Motor neuron (in vitro differentiated cells): ENCODE results near the gene JMJD4. TPM values are rescaled to one million over a fixed set of nuclear protein-coding genes. Genes with fewer than 3 reads are reported as not detected.
"Not testable (repeated sequence)": the region's sequence is repeated elsewhere in the genome, so short reads cannot be mapped to it uniquely, and the experiment has no call there.

ENCODE experiments used
- ATAC-seq, 8 experiments: fragments of 200-7000 bp; cut with Tn5 transposase; replicated peaks in 6 of 8; 2 replicates each; pipeline ENCODE4 v1.8.0; 2021; ENCODE audit warnings: mild to moderate bottlenecking in 8 of 8, moderate library complexity in 8 of 8
- H3K27ac ChIP-seq, 2 donors: fragments of 250-450 bp; sonication (Bioruptor Pico); 2 replicates each; pipeline ENCODE4 v1.9.0; 2021; ENCODE audit warnings: antibody characterized with exemption in 2 of 2, mild to moderate bottlenecking in 2 of 2, moderate library complexity in 1 of 2
- H3K4me1 ChIP-seq, 2 donors: fragments of 250-450 bp; sonication (Bioruptor Pico); replicated peaks in 1 of 2; 2 replicates each; pipeline ENCODE4 v1.6.1; 2021; ENCODE audit warnings: antibody characterized with exemption in 2 of 2, mild to moderate bottlenecking in 2 of 2, moderate library complexity in 1 of 2
- H3K4me3 ChIP-seq, 5 donors: fragments of 250-450 bp; sonication (Bioruptor Pico); 2 replicates each; pipeline ENCODE4 v1.9.0; 2021; ENCODE audit warnings: antibody characterized with exemption in 5 of 5, mild to moderate bottlenecking in 5 of 5, moderate library complexity in 4 of 5
- WGBS, 10 experiments: fragments of 450-650 bp; shearing (Covaris generic); methylation state at CpG; one replicate each; pipeline ENCODE4 v1.0.0; 2022; 5-methylcytosine and 5-hydroxymethylcytosine counted together
- in situ Hi-C, 9 experiments: fragments of 400-800 bp; cut with MboI; loops; one replicate each; pipeline ENCODE4 v1.15.0; 2021; ENCODE audit warnings: low sequenced_read_pairs in 9 of 9, low pct_unique_long_range_greater_than_20kb in 2 of 9; ENCODE audit not compliant: unreplicated experiment in 9 of 9
- total RNA-seq, 8 experiments: library from RNA; unstranded; fragments of 300-600 nt; gene quantifications; 2 replicates each; pipeline versions ENCODE4 v1.2.3 to v1.2.4, GENCODE V29; 2022

The JMJD4 gene
- total RNA-seq, 8 experiments from 2014 or later, result 16.8 to 27.5 (median 21.1) TPM

- 56 to 100% (median 81%) methylated on average over 1 to 6 of the region's 6 CpGs; no CpG with 5 or more reads in 2 of the 10 experiments for WGBS, 10 experiments
- in situ Hi-C loops, result loop anchor here in 1 of 9 experiments (25.0 kb wide), 1 partner anchor 240 kb away; no protein-coding TSS in a partner anchor
- Histone ChIP-seq H3K4me1 (peaks cover 20 to 28% of the 10 kb centered on the region in 2 donors), H3K4me3 (no peak overlapping the region), H3K27ac (no peak overlapping the region)
- no peak for ATAC-seq
These were observed 8.0 kb downstream of the JMJD4 start for GRCh38 chr1:227726924-227727599.

- no peak for ATAC-seq
- in situ Hi-C loops, result loop anchor here in 1 of 9 experiments (25.0 kb wide), 1 partner anchor 239 kb away; no protein-coding TSS in a partner anchor
- WGBS, 10 experiments, result 0 to 93% (median 40%) methylated on average over 1 to 3 of the region's 3 CpGs; no CpG with 5 or more reads in 3 of the 10 experiments
- Histone ChIP-seq H3K4me3 (no peak overlapping the region), H3K4me1 (peaks cover 20 to 28% of the 10 kb centered on the region in 2 donors), H3K27ac (no peak overlapping the region)
These were observed 8.8 kb downstream of the JMJD4 start for GRCh38 chr1:227726318-227726717.

GRCh38 chr1:227725046-227725445 lies 10.1 kb downstream of the JMJD4 start:
- peaks cover 15 to 22% of the 10 kb centered on the region in 2 donors for H3K4me1 ChIP-seq
- 5 to 79% (median 32%) methylated on average over 1 to 2 of the region's 2 CpGs; no CpG with 5 or more reads in 1 of the 10 experiments for WGBS, 10 experiments
- H3K27ac ChIP-seq, result no peak overlapping the region
- in situ Hi-C loops, result loop anchor here in 1 of 9 experiments (25.0 kb wide), 1 partner anchor 238 kb away; no protein-coding TSS in a partner anchor
- H3K4me3 ChIP-seq, result no peak overlapping the region
- no peak for ATAC-seq

- in situ Hi-C loops, result no loop called here
- Histone ChIP-seq H3K27ac (no peak overlapping the region), H3K4me1 (peaks cover 0 to 8% of the 10 kb centered on the region in 2 donors), H3K4me3 (no peak overlapping the region)
- no peak for ATAC-seq
- 44 to 91% (median 69%) methylated on average over 1 of the region's 1 CpG; no CpG with 5 or more reads in 2 of the 10 experiments for WGBS, 10 experiments
These were observed 11.6 kb downstream of the JMJD4 start for GRCh38 chr1:227723474-227723873.

GRCh38 chr1:227718932-227719331 lies 16.2 kb downstream of the JMJD4 start:
- Histone ChIP-seq H3K4me1 (no peaks in the 10 kb centered on the region), H3K27ac (no peak overlapping the region), H3K4me3 (no peak overlapping the region)
- in situ Hi-C loops, result no loop called here
- 0 to 81% (median 56%) methylated on average over 1 to 2 of the region's 2 CpGs; no CpG with 5 or more reads in 2 of the 10 experiments for WGBS, 10 experiments
- ATAC-seq, result no peak

GRCh38 chr1:227712648-227713047 lies 22.5 kb downstream of the JMJD4 start:
- H3K27ac ChIP-seq, result no peak overlapping the region
- no peaks in the 10 kb centered on the region for H3K4me1 ChIP-seq
- no peak for ATAC-seq
- H3K4me3 ChIP-seq, result no peak overlapping the region
- in situ Hi-C loops, result no loop called here

- H3K4me1 ChIP-seq, H3K27ac ChIP-seq, ATAC-seq, in situ Hi-C loops, H3K4me3 ChIP-seq: not testable (repeated sequence)
- no CpG with 5 or more reads among the region's 24 CpGs for WGBS, 10 experiments
These were observed 24.6 kb downstream of the JMJD4 start for GRCh38 chr1:227710474-227710873.

- Histone ChIP-seq H3K27ac (no peak overlapping the region), H3K4me1 (no peaks in the 10 kb centered on the region), H3K4me3 (no peak overlapping the region)
- in situ Hi-C loops, result no loop called here
- ATAC-seq, result no peak
- 0 to 86% (median 50%) methylated on average over 1 of the region's 1 CpG; no CpG with 5 or more reads in 3 of the 10 experiments for WGBS, 10 experiments
These were observed 25.7 kb downstream of the JMJD4 start for GRCh38 chr1:227709451-227709850.

- no peak overlapping the region for H3K27ac ChIP-seq
- WGBS, 10 experiments, result 0 to 81% (median 36%) methylated on average over 1 of the region's 1 CpG; no CpG with 5 or more reads in 1 of the 10 experiments
- H3K4me3 ChIP-seq, result no peak overlapping the region
- H3K4me1 ChIP-seq, result no peaks in the 10 kb centered on the region
- ATAC-seq, result peak in 2 of 8 experiments; percentile 34 to 53
- in situ Hi-C loops, result no loop called here
These were observed 27.3 kb downstream of the JMJD4 start for GRCh38 chr1:227707846-227708245.

GRCh38 chr1:227701631-227702030 lies 33.5 kb downstream of the JMJD4 start:
- H3K27ac ChIP-seq, in situ Hi-C loops, ATAC-seq, H3K4me3 ChIP-seq, H3K4me1 ChIP-seq: not testable (repeated sequence)
- WGBS, 10 experiments, result 0 to 87% (median 33%) methylated on average over 1 of the region's 1 CpG; no CpG with 5 or more reads in 3 of the 10 experiments

- no peak for ATAC-seq
- in situ Hi-C loops, result no loop called here
- 0 to 79% (median 70%) methylated on average over 1 to 3 of the region's 3 CpGs; no CpG with 5 or more reads in 2 of the 10 experiments for WGBS, 10 experiments
- Histone ChIP-seq H3K4me3 (no peak overlapping the region), H3K4me1 (no peaks in the 10 kb centered on the region), H3K27ac (no peak overlapping the region)
These were observed 37.7 kb downstream of the JMJD4 start for GRCh38 chr1:227697321-227697864.

- Histone ChIP-seq H3K27ac (no peak overlapping the region), H3K4me1 (no peaks in the 10 kb centered on the region), H3K4me3 (no peak overlapping the region)
- WGBS, 10 experiments, result 10 to 97% (median 76%) methylated on average over 1 to 8 of the region's 8 CpGs
- ATAC-seq, result no peak
- in situ Hi-C loops, result no loop called here
These were observed 49.3 kb downstream of the JMJD4 start for GRCh38 chr1:227685807-227686206.
